ENCODE results near the gene XPNPEP1.

The XPNPEP1 gene

GRCh38 chr10:109961174-109962001 is 38.1 kb upstream of the XPNPEP1 start:
- H3K27ac ChIP-seq (ENCODE audit: low read depth, low read length, severe bottlenecking), result peak overlapping the region; percentile 54
- H3K4me3 ChIP-seq (ENCODE audit: extremely low read depth, insufficient read depth, low read length, poor library complexity, severe bottlenecking), result no peak overlapping the region
- H3K36me3 ChIP-seq (ENCODE audit: control insufficient read depth, insufficient read depth, low read length), result no peaks in the 10 kb centered on the region
- no peaks in the 10 kb centered on the region for H3K9me3 ChIP-seq (ENCODE audit: control insufficient read depth, low read length)
- WGBS, 2 experiments (ENCODE audit: insufficient coverage in 2 of 2), result 53 to 95% methylated on average over 2 of the region's 5 CpGs
- peaks cover 30% of the 10 kb centered on the region for H3K4me1 ChIP-seq (ENCODE audit: control insufficient read depth, insufficient read depth, low read length, poor library complexity, severe bottlenecking)

- peaks cover 26% of the 10 kb centered on the region for H3K4me1 ChIP-seq (ENCODE audit: control insufficient read depth, insufficient read depth, low read length, poor library complexity, severe bottlenecking)
- no peak overlapping the region for H3K4me3 ChIP-seq (ENCODE audit: extremely low read depth, insufficient read depth, low read length, poor library complexity, severe bottlenecking)
- H3K27ac ChIP-seq (ENCODE audit: low read depth, low read length, severe bottlenecking), result no peak overlapping the region
- no peaks in the 10 kb centered on the region for H3K36me3 ChIP-seq (ENCODE audit: control insufficient read depth, insufficient read depth, low read length)
- H3K9me3 ChIP-seq (ENCODE audit: control insufficient read depth, low read length), result no peaks in the 10 kb centered on the region
- 67% methylated on average over 1 of the region's 2 CpGs; no CpG with 5 or more reads in 1 of the 2 experiments for WGBS, 2 experiments (ENCODE audit: insufficient coverage in 2 of 2)
These were observed 37.4 kb upstream of the XPNPEP1 start for GRCh38 chr10:109960682-109961081.

- Histone ChIP-seq H3K4me3 (ENCODE audit: extremely low read depth, insufficient read depth, low read length, poor library complexity, severe bottlenecking) (no peak overlapping the region), H3K36me3 (ENCODE audit: control insufficient read depth, insufficient read depth, low read length) (no peaks in the 10 kb centered on the region), H3K27ac (ENCODE audit: low read depth, low read length, severe bottlenecking) (no peak overlapping the region), H3K9me3 (ENCODE audit: control insufficient read depth, low read length) (no peaks in the 10 kb centered on the region), H3K4me1 (ENCODE audit: control insufficient read depth, insufficient read depth, low read length, poor library complexity, severe bottlenecking) (peaks cover 20% of the 10 kb centered on the region)
- WGBS, 2 experiments (ENCODE audit: insufficient coverage in 2 of 2), result 93 to 96% methylated on average over 5 of the region's 8 CpGs
These were observed 36.2 kb upstream of the XPNPEP1 start for GRCh38 chr10:109959259-109960145.

GRCh38 chr10:109958059-109958458 is 34.7 kb upstream of the XPNPEP1 start:
- Histone ChIP-seq H3K4me3 (ENCODE audit: extremely low read depth, insufficient read depth, low read length, poor library complexity, severe bottlenecking) (no peak overlapping the region), H3K36me3 (ENCODE audit: control insufficient read depth, insufficient read depth, low read length) (no peaks in the 10 kb centered on the region), H3K4me1 (ENCODE audit: control insufficient read depth, insufficient read depth, low read length, poor library complexity, severe bottlenecking) (peaks cover 20% of the 10 kb centered on the region), H3K9me3 (ENCODE audit: control insufficient read depth, low read length) (no peaks in the 10 kb centered on the region), H3K27ac (ENCODE audit: low read depth, low read length, severe bottlenecking) (no peak overlapping the region)
- WGBS, 2 experiments (ENCODE audit: insufficient coverage in 2 of 2), result 87 to 100% methylated on average over 1 to 2 of the region's 2 CpGs

- Histone ChIP-seq H3K27ac (ENCODE audit: low read depth, low read length, severe bottlenecking) (no peak overlapping the region), H3K4me1 (ENCODE audit: control insufficient read depth, insufficient read depth, low read length, poor library complexity, severe bottlenecking) (peaks cover 13% of the 10 kb centered on the region), H3K4me3 (ENCODE audit: extremely low read depth, insufficient read depth, low read length, poor library complexity, severe bottlenecking) (no peak overlapping the region), H3K9me3 (ENCODE audit: control insufficient read depth, low read length) (no peaks in the 10 kb centered on the region), H3K36me3 (ENCODE audit: control insufficient read depth, insufficient read depth, low read length) (no peaks in the 10 kb centered on the region)
- 93 to 100% methylated on average over 7 to 8 of the region's 9 CpGs for WGBS, 2 experiments (ENCODE audit: insufficient coverage in 2 of 2)
These were observed 33.9 kb upstream of the XPNPEP1 start for GRCh38 chr10:109957092-109957797.

- WGBS, 2 experiments (ENCODE audit: insufficient coverage in 2 of 2), result no CpG with 5 or more reads among the region's 2 CpGs
- no peaks in the 10 kb centered on the region for H3K36me3 ChIP-seq (ENCODE audit: control insufficient read depth, insufficient read depth, low read length)
These were observed 33.3 kb upstream of the XPNPEP1 start for GRCh38 chr10:109956454-109957091.

GRCh38 chr10:109953766-109954165 is 30.5 kb upstream of the XPNPEP1 start:
- Histone ChIP-seq H3K36me3 (ENCODE audit: control insufficient read depth, insufficient read depth, low read length) (no peaks in the 10 kb centered on the region), H3K27ac (ENCODE audit: low read depth, low read length, severe bottlenecking) (no peak overlapping the region), H3K9me3 (ENCODE audit: control insufficient read depth, low read length) (no peaks in the 10 kb centered on the region), H3K4me1 (ENCODE audit: control insufficient read depth, insufficient read depth, low read length, poor library complexity, severe bottlenecking) (no peaks in the 10 kb centered on the region), H3K4me3 (ENCODE audit: extremely low read depth, insufficient read depth, low read length, poor library complexity, severe bottlenecking) (no peak overlapping the region)
- no CpG with 5 or more reads among the region's 2 CpGs for WGBS, 2 experiments (ENCODE audit: insufficient coverage in 2 of 2)

More at GRCh38 chr10:109956454-109957091, 33.3 kb upstream of the XPNPEP1 start:
- no peak overlapping the region for H3K27ac ChIP-seq (ENCODE audit: low read depth, low read length, severe bottlenecking)
- H3K4me3 ChIP-seq (ENCODE audit: extremely low read depth, insufficient read depth, low read length, poor library complexity, severe bottlenecking), result no peak overlapping the region
- peaks cover 7% of the 10 kb centered on the region for H3K4me1 ChIP-seq (ENCODE audit: control insufficient read depth, insufficient read depth, low read length, poor library complexity, severe bottlenecking)
- H3K9me3 ChIP-seq (ENCODE audit: control insufficient read depth, low read length), result no peaks in the 10 kb centered on the region

GRCh38 chr10:109952526-109952925 is 29.2 kb upstream of the XPNPEP1 start:
- H3K9me3 ChIP-seq (ENCODE audit: control insufficient read depth, low read length), result no peaks in the 10 kb centered on the region
- H3K4me1 ChIP-seq (ENCODE audit: control insufficient read depth, insufficient read depth, low read length, poor library complexity, severe bottlenecking), result no peaks in the 10 kb centered on the region
- no peak overlapping the region for H3K4me3 ChIP-seq (ENCODE audit: extremely low read depth, insufficient read depth, low read length, poor library complexity, severe bottlenecking)
- no peaks in the 10 kb centered on the region for H3K36me3 ChIP-seq (ENCODE audit: control insufficient read depth, insufficient read depth, low read length)
- H3K27ac ChIP-seq (ENCODE audit: low read depth, low read length, severe bottlenecking), result no peak overlapping the region

- no peaks in the 10 kb centered on the region for H3K9me3 ChIP-seq (ENCODE audit: control insufficient read depth, low read length)
- no peaks in the 10 kb centered on the region for H3K36me3 ChIP-seq (ENCODE audit: control insufficient read depth, insufficient read depth, low read length)
- H3K4me1 ChIP-seq (ENCODE audit: control insufficient read depth, insufficient read depth, low read length, poor library complexity, severe bottlenecking), result no peaks in the 10 kb centered on the region
- no peak overlapping the region for H3K27ac ChIP-seq (ENCODE audit: low read depth, low read length, severe bottlenecking)
- WGBS, 2 experiments (ENCODE audit: insufficient coverage in 2 of 2), result 100% methylated on average over 1 to 2 of the region's 5 CpGs
- no peak overlapping the region for H3K4me3 ChIP-seq (ENCODE audit: extremely low read depth, insufficient read depth, low read length, poor library complexity, severe bottlenecking)
These were observed 24.0 kb upstream of the XPNPEP1 start for GRCh38 chr10:109947111-109947920.
